H54 (cell line): Measurements from ENCODE around the gene MYH3.
"Not testable (repeated sequence)": the region's sequence is repeated elsewhere in the genome, so short reads cannot be mapped to it uniquely, and the experiment has no call there.

Experiments
- DNase-seq: peaks from one replicate; pipeline ENCODE4 v3.0.0; 2011; ENCODE audit warnings: low spot score, mixed read lengths; ENCODE audit not compliant: insufficient read length
- FAIRE-seq: peaks from 3 replicates; lab custom pipeline; 2011; peaks lifted over from hg19 to GRCh38; lab: Jason Lieb, UNC
- POLR2A ChIP-seq: IDR thresholded peaks from 2 replicates; pipeline ENCODE4 v1.6.1; 2011; ENCODE audit warnings: low read depth, mild to moderate bottlenecking, low read length

The MYH3 gene

GRCh38 chr17:10657148-10657547, at the start of gene MYH3:
MYH3 (minus strand) TSS chr17:10657309; CDS start chr17:10655064, 2,245 bp downstream.
- DNase-seq = no peak
- TF ChIP-seq POLR2A = no peak
- no peak for FAIRE-seq

GRCh38 chr17:10705727-10706126, 48.6 kb upstream of the MYH3 start:
- FAIRE-seq (no peak), DNase-seq (no peak)
- TF ChIP-seq POLR2A = no peak

GRCh38 chr17:10702574-10702973, 45.5 kb upstream of the MYH3 start:
- TF ChIP-seq POLR2A = no peak
- DNase-seq (no peak), FAIRE-seq (peak; percentile 73)

GRCh38 chr17:10699856-10700255, 42.7 kb upstream of the MYH3 start:
- no peak for FAIRE-seq
- TF ChIP-seq POLR2A = no peak
- DNase-seq = no peak

- TF ChIP-seq POLR2A = no peak
- DNase-seq = no peak
- no peak for FAIRE-seq
Observed at GRCh38 chr17:10698096-10698818, 41.1 kb upstream of the MYH3 start.

GRCh38 chr17:10697092-10698081, 40.3 kb upstream of the MYH3 start, which contains the start of the genes ADPRM and SCO1:
ADPRM (plus strand) TSS chr17:10697594; CDS start chr17:10704927, 7,333 bp downstream.
SCO1 (minus strand) TSS chr17:10697533; CDS start chr17:10697507, 26 bp downstream.
- DNase-seq (peak; percentile 86), FAIRE-seq (peak; percentile 89)
- peak; percentile 73 for TF ChIP-seq POLR2A

GRCh38 chr17:10695875-10696407, 38.8 kb upstream of the MYH3 start:
- FAIRE-seq, DNase-seq: not testable (repeated sequence)

GRCh38 chr17:10687499-10687898, 30.4 kb upstream of the MYH3 start:
- no peak for TF ChIP-seq POLR2A
- FAIRE-seq = no peak

GRCh38 chr17:10683853-10684252, 26.7 kb upstream of the MYH3 start:
- FAIRE-seq = no peak
- TF ChIP-seq POLR2A = no peak
- DNase-seq = no peak

More at GRCh38 chr17:10687499-10687898, 30.4 kb upstream of the MYH3 start:
- DNase-seq = no peak

- TF ChIP-seq POLR2A = no peak
- no peak for DNase-seq
- FAIRE-seq = no peak
Observed at GRCh38 chr17:10681866-10682446, 24.8 kb upstream of the MYH3 start.

- FAIRE-seq = no peak
- no peak for TF ChIP-seq POLR2A
- DNase-seq = no peak
Observed at GRCh38 chr17:10674704-10675103, 17.6 kb upstream of the MYH3 start.

GRCh38 chr17:10673312-10673711, 16.2 kb upstream of the MYH3 start:
- no peak for DNase-seq
- TF ChIP-seq POLR2A = no peak
- FAIRE-seq = no peak

- FAIRE-seq (no peak), DNase-seq (peak; percentile 15)
- TF ChIP-seq POLR2A = no peak
Observed at GRCh38 chr17:10668775-10669174, 11.7 kb upstream of the MYH3 start.
